HEK293T (cell line): Measurements from ENCODE around the gene CIROP.

Experiments used
- ARNT ChIP-seq: fragments of 450-650 bp; IDR thresholded peaks from 2 replicates; pipeline ENCODE4 v1.6.1; 2017; ENCODE audit warnings: mild to moderate bottlenecking
- BHLHE40 ChIP-seq: fragments of 450-650 bp; IDR thresholded peaks from 2 replicates; pipeline ENCODE4 v1.6.1; 2016; ENCODE audit warnings: mild to moderate bottlenecking, moderate library complexity, borderline replicate concordance
- FOXM1 ChIP-seq: fragments of 450-650 bp; IDR thresholded peaks from 2 replicates; pipeline ENCODE4 v1.6.1; 2017; ENCODE audit warnings: mild to moderate bottlenecking, borderline replicate concordance
- HDGF ChIP-seq: fragments of 450-650 bp; IDR thresholded peaks from 2 replicates; pipeline ENCODE4 v1.6.1; 2017; ENCODE audit warnings: antibody characterized with exemption, borderline replicate concordance
- L3MBTL2 ChIP-seq: fragments of 450-650 bp; conservative IDR thresholded peaks from 2 replicates; pipeline ENCODE4 v1.6.1; 2016; ENCODE audit warnings: mild to moderate bottlenecking
- SP1 ChIP-seq: fragments of 450-650 bp; IDR thresholded peaks from 2 replicates; pipeline ENCODE4 v1.6.1; 2017
- TARDBP ChIP-seq: fragments of 450-650 bp; IDR thresholded peaks from 2 replicates; pipeline ENCODE4 v1.6.1; 2016
- ZNF384 ChIP-seq: fragments of 450-650 bp; IDR thresholded peaks from 2 replicates; pipeline ENCODE4 v1.6.1; 2016
- TF ChIP-seq, protein P1 (sequence below): fragments of 450-650 bp; IDR thresholded peaks from 2 replicates; pipeline ENCODE4 v1.6.1; 2016

- no peak for TF ChIP-seq SP1
- TF ChIP-seq, protein P1, sequence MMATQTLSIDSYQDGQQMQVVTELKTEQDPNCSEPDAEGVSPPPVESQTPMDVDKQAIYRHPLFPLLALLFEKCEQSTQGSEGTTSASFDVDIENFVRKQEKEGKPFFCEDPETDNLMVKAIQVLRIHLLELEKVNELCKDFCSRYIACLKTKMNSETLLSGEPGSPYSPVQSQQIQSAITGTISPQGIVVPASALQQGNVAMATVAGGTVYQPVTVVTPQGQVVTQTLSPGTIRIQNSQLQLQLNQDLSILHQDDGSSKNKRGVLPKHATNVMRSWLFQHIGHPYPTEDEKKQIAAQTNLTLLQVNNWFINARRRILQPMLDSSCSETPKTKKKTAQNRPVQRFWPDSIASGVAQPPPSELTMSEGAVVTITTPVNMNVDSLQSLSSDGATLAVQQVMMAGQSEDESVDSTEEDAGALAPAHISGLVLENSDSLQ = no peak
- TF ChIP-seq BHLHE40 = no peak
- no peak for TF ChIP-seq ZNF384
- TF ChIP-seq FOXM1 = no peak
- no peak for TF ChIP-seq TARDBP
- no peak for TF ChIP-seq HDGF
- TF ChIP-seq L3MBTL2 = no peak
- TF ChIP-seq ARNT = no peak
Observed at GRCh38 chr14:23086565-23086964, 18.2 kb downstream of the CIROP start.
